GM12878 (cell line): ENCODE measurements around the gene FCRLA. TPM values are rescaled to one million over a fixed set of nuclear protein-coding genes. Genes with fewer than 3 reads are reported as not detected.
"Not testable (repeated sequence)": the region's sequence is repeated elsewhere in the genome, so short reads cannot be mapped to it uniquely, and the experiment has no call there.

Experiments used
- ATAC-seq: fragments of 200-7000 bp; cut with Tn5 transposase; 3 replicates; pipeline ENCODE4 v1.9.1; 2020; ENCODE audit warnings: mild to moderate bottlenecking, moderate library complexity
- BruUV-seq: library from RNA; stranded (reverse); fragments of 400-500 nt; replicated peaks from 2 replicates; lab custom pipeline; 2021; lab: Mats Ljungman, UMichigan
- CTCF ChIA-PET: fragments of 300-600 bp; sonication (Branson Sonifier 250); formaldehyde crosslinking; extraction: SDS; loops from one replicate; lab custom pipeline; 2021; ENCODE audit warnings: inconsistent platforms; lab: Yijun Ruan, JAX
- POLR2A ChIA-PET: fragments of 350-600 bp; formaldehyde crosslinking; extraction: SDS; loops from one replicate; lab custom pipeline; 2021; ENCODE audit warnings: inconsistent platforms; lab: Charles Lee
- RAD21 ChIA-PET: fragments of 300-600 bp; sonication (Branson Sonifier 250); formaldehyde crosslinking; loops from one replicate; lab custom pipeline; 2023; ENCODE audit warnings: antibody characterized with exemption; ENCODE audit not compliant: unreplicated experiment; lab: Charles Lee
- SMC1A ChIA-PET: fragments of 300-600 bp; sonication (Branson Sonifier 250); formaldehyde crosslinking; loops from one replicate; lab custom pipeline; 2023; ENCODE audit not compliant: unreplicated experiment, uncharacterized antibody; lab: Charles Lee
- DNase-seq: peaks from one replicate; pipeline ENCODE4 v3.0.0-alpha.2; 2011; ENCODE audit warnings: low read depth, low spot score
- FAIRE-seq: peaks from 3 replicates; lab custom pipeline; 2011; peaks lifted over from hg19 to GRCh38; lab: Jason Lieb, UNC
- H2AFZ ChIP-seq: 2 replicates; pipeline ENCODE4 v1.6.0; 2011; ENCODE audit warnings: low read depth, low read length, control low read depth; ENCODE audit not compliant: control insufficient read depth
- H3K27ac ChIP-seq: 2 replicates; pipeline ENCODE4 v1.5.1; 2011; ENCODE audit warnings: control low read depth; ENCODE audit not compliant: control insufficient read depth, insufficient read depth
- H3K27me3 ChIP-seq, 2 experiments: replicated peaks in 1 of 2; 2 replicates each; pipeline versions ENCODE4 v1.6.0 to v1.6.1; 2011; ENCODE audit warnings: low read length in 1 of 2; ENCODE audit not compliant: control insufficient read depth in 2 of 2, insufficient read depth in 2 of 2
- H3K36me3 ChIP-seq, 2 experiments: 2 replicates each; pipeline ENCODE4 v1.5.1; 2011; ENCODE audit warnings: low read length in 1 of 2; ENCODE audit not compliant: control insufficient read depth in 2 of 2, insufficient read depth in 2 of 2
- H3K4me1 ChIP-seq: 2 replicates; pipeline ENCODE4 v1.6.1; 2011; ENCODE audit warnings: mild to moderate bottlenecking, low read length, moderate library complexity, mixed read lengths; ENCODE audit not compliant: control insufficient read depth, insufficient read depth
- H3K4me2 ChIP-seq: 2 replicates; pipeline ENCODE4 v1.6.0; 2011; ENCODE audit warnings: control low read depth; ENCODE audit not compliant: control insufficient read depth, insufficient read depth
- H3K4me3 ChIP-seq: fragments of 200-600 bp; sonication (generic); 2 replicates; pipeline ENCODE4 v1.5.1; 2016
- H3K79me2 ChIP-seq: 2 replicates; pipeline ENCODE4 v1.6.0; 2011; ENCODE audit warnings: low read length; ENCODE audit not compliant: control insufficient read depth, insufficient read depth
- H3K9ac ChIP-seq: 2 replicates; pipeline ENCODE4 v1.8.0; 2011; ENCODE audit warnings: low read length, control low read depth, mixed read lengths; ENCODE audit not compliant: control insufficient read depth, insufficient read depth
- H3K9me3 ChIP-seq: replicated peaks from 3 replicates; pipeline ENCODE4 v1.5.1; 2011; ENCODE audit warnings: mild to moderate bottlenecking, low read length; ENCODE audit not compliant: control insufficient read depth, insufficient read depth
- H4K20me1 ChIP-seq: 2 replicates; pipeline ENCODE4 v1.6.0; 2011; ENCODE audit not compliant: control insufficient read depth, insufficient read depth
- CBX5 ChIP-seq: sonication (generic); IDR thresholded peaks from 2 replicates; pipeline ENCODE4 v1.6.1; 2016; ENCODE audit warnings: low read depth, moderate library complexity, mild to moderate bottlenecking, inconsistent platforms
- MEF2B ChIP-seq: fragments of 450-650 bp; IDR thresholded peaks from 2 replicates; pipeline ENCODE4 v1.6.1; 2018; ENCODE audit warnings: mild to moderate bottlenecking, moderate library complexity; ENCODE audit not compliant: partially characterized antibody, poor library complexity, severe bottlenecking
- PKNOX1 ChIP-seq: fragments of 450-650 bp; IDR thresholded peaks from 2 replicates; pipeline ENCODE4 v1.6.1; 2016; ENCODE audit warnings: mild to moderate bottlenecking
- RELA ChIP-seq: fragments of 450-650 bp; IDR thresholded peaks from 2 replicates; pipeline ENCODE4 v1.8.0; 2014; ENCODE audit warnings: borderline replicate concordance; ENCODE audit not compliant: partially characterized antibody
- SMAD1 ChIP-seq: fragments of 450-650 bp; IDR thresholded peaks from 2 replicates; pipeline ENCODE4 v1.6.1; 2018; ENCODE audit warnings: mild to moderate bottlenecking, low read depth; ENCODE audit not compliant: partially characterized antibody
- ZBTB11 ChIP-seq: fragments of 450-650 bp; formaldehyde crosslinking; IDR thresholded peaks from 2 replicates; pipeline ENCODE4 v1.5.0; 2022; ENCODE audit warnings: mild to moderate bottlenecking, missing genetic modification characterization
- ZNF24 ChIP-seq: fragments of 450-650 bp; IDR thresholded peaks from 2 replicates; pipeline ENCODE4 v1.6.1; 2017; ENCODE audit warnings: antibody characterized with exemption, mild to moderate bottlenecking
- WGBS: methylation state at CpG from one replicate; pipeline ENCODE4 v1.1.6; 2016; ENCODE audit warnings: low lambda C conversion rate; ENCODE audit not compliant: insufficient replicate concordance, insufficient coverage; ENCODE audit errors: missing lambda C conversion rate; 5-methylcytosine and 5-hydroxymethylcytosine counted together
- in situ Hi-C: fragments of 300-500 bp; cut with MboI; formaldehyde crosslinking; loops from 9 replicates; pipeline ENCODE4 v1.14.3; 2018; ENCODE audit warnings: mixed read lengths
- intact Hi-C: fragments of 100-400 bp; cut with micrococcal nuclease; formaldehyde crosslinking; loops from one replicate; pipeline ENCODE4 v1.14.2; 2022; ENCODE audit not compliant: unreplicated experiment
- polyA plus RNA-seq, 11 experiments: library from polyadenylated mRNA; depleted of rRNA in 4 of 11; unstranded in 6 of 11; stranded (reverse) in 5 of 11; fragments of >200 nt; fragmentation: Nextera tagmentation in 4 of 11; fragmentation: Illumina TruSeq in 1 of 11; extraction: Ambion mirVana in 4 of 11; extraction: Trizol in 1 of 11; gene quantifications; 1 replicate in 1 of 11; 2 replicates in 10 of 11; pipeline versions ENCODE4 v1.2.1 to v1.2.3, GENCODE V29; 2011 to 2016; ENCODE audit warnings: inconsistent platforms in 2 of 11, missing spikeins in 2 of 11, low read depth in 1 of 11
- total RNA-seq, 4 experiments: library from RNA; depleted of rRNA in 3 of 4; stranded (reverse); fragments of >200 nt in 3 of 4; fragmentation: Illumina TruSeq in 1 of 4; extraction: Trizol in 1 of 4; gene quantifications; 2 replicates each; pipeline versions ENCODE4 v1.2.1 to v1.2.3, GENCODE V29; 2013 to 2021

The FCRLA gene
- total and polyA plus RNA-seq, 10 of the 15 experiments (the other 5 are each of a cell fraction or from before 2014, with no cell fraction given): 130 to 714 (median 374) TPM

- H3K4me2 ChIP-seq, H3K36me3 ChIP-seq, H2AFZ ChIP-seq, BruUV-seq, FAIRE-seq, H3K4me3 ChIP-seq, H3K79me2 ChIP-seq, H3K9ac ChIP-seq, in situ Hi-C loops, POLR2A ChIA-PET, H3K27ac ChIP-seq, H4K20me1 ChIP-seq, H3K4me1 ChIP-seq, ATAC-seq, H3K9me3 ChIP-seq, CTCF ChIA-PET, DNase-seq, RAD21 ChIA-PET, H3K27me3 ChIP-seq, SMC1A ChIA-PET, intact Hi-C loops: not testable (repeated sequence)
- WGBS: 67% methylated on average over 2 of the region's 2 CpGs
These were observed 8.7 kb upstream of the FCRLA start for GRCh38 chr1:161698302-161698701.

- POLR2A ChIA-PET: no interaction called here
- H4K20me1 ChIP-seq: no peaks in the 10 kb centered on the region
- no peak overlapping the region for H2AFZ ChIP-seq
- FAIRE-seq: no peak
- in situ Hi-C loops: no loop called here
- RAD21 ChIA-PET: interaction anchor here (1.0 kb wide), 1 partner anchor 219 kb away, joined by 3 read pairs; no protein-coding TSS in a partner anchor
- H3K27ac ChIP-seq: no peak overlapping the region
- CTCF ChIA-PET: interaction anchor here (1.6 kb wide), 1 partner anchor 38 kb away, joined by 4 read pairs; no protein-coding TSS in a partner anchor
- SMC1A ChIA-PET: interaction anchor here (1.4 kb wide), 1 partner anchor 20 kb away, joined by 3 read pairs; no protein-coding TSS in a partner anchor
- no peaks in the 10 kb centered on the region for H3K27me3 ChIP-seq
- WGBS: 87% methylated on average over 8 of the region's 8 CpGs
- intact Hi-C loops: no loop called here
- no peaks in the 10 kb centered on the region for H3K9me3 ChIP-seq
- H3K9ac ChIP-seq: no peak overlapping the region
- H3K4me3 ChIP-seq: no peak overlapping the region
- H3K36me3 ChIP-seq: no peaks in the 10 kb centered on the region
- ATAC-seq: no peak
- DNase-seq: no peak
- H3K4me1 ChIP-seq: peaks cover 21% of the 10 kb centered on the region
- H3K4me2 ChIP-seq: no peak overlapping the region
- no TSS peak for BruUV-seq
- TF ChIP-seq MEF2B (no peak), ZNF24 (no peak), ZBTB11 (CRISPR knock-in tag) (no peak), SMAD1 (no peak), CBX5 (no peak), PKNOX1 (no peak), RELA (no peak)
- H3K79me2 ChIP-seq: peaks cover 3% of the 10 kb centered on the region
These were observed 4.8 kb upstream of the FCRLA start for GRCh38 chr1:161702250-161702649.
